Prostate gland (tissue), 2 donors: ENCODE data around the gene SGSM2.

Source experiments
- POLR2A ChIP-seq: fragments of 450-650 bp; IDR thresholded peaks from one replicate; pipeline ENCODE4 v1.6.1; 2016; ENCODE audit warnings: antibody characterized with exemption, mild to moderate bottlenecking
- POLR2AphosphoS5 ChIP-seq: sonication (generic); formaldehyde crosslinking; IDR thresholded peaks from one replicate; pipeline ENCODE4 v1.6.1; 2017; ENCODE audit warnings: antibody characterized with exemption
- TF ChIP-seq, protein P1 (sequence below), 4 experiments: fragments of 200-600 bp in 2 of 4; fragments of 450-650 bp in 2 of 4; sonication (generic) in 2 of 4; IDR thresholded peaks; 1 replicate in 3 of 4; 2 replicates in 1 of 4; pipeline ENCODE4 v1.5.1; 2016 to 2019; ENCODE audit warnings: antibody characterized with exemption in 4 of 4, mild to moderate bottlenecking in 2 of 4, moderate library complexity in 2 of 4

DNA sequence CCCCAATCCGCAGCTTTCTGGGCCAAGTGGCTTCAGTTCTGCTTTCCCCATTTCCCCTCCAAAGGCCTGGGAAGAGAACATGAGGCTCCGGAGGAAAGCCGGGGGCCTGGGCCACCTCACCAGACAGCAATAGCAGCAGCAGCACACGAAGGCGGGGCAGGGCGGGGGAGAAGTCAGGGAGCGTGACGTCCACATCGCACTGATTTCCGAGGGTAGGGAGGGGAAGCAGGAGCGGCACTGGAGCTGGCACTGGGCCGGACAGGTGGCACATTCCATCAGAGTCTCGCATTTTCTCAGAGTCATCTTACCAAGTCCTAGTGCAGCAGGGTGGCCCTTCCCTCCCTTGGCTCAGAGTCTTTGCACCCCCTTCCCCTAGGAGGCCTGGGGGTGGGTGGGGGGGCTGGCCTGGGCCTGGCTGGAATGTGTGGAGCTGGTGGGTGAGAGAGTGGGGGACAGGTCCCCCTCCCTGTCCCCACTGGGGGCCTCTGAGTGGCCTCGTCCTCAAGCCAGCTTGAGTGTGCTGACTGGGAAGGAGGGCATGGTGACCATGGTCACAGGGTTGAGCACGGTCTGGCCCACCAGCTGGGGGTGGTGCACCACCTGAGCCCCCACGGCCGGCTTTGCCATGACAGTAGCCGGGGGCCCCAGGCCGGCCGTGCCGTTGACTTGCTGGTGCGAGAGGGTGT, 49.2 kb downstream of the SGSM2 start:
- TF ChIP-seq, protein P1, sequence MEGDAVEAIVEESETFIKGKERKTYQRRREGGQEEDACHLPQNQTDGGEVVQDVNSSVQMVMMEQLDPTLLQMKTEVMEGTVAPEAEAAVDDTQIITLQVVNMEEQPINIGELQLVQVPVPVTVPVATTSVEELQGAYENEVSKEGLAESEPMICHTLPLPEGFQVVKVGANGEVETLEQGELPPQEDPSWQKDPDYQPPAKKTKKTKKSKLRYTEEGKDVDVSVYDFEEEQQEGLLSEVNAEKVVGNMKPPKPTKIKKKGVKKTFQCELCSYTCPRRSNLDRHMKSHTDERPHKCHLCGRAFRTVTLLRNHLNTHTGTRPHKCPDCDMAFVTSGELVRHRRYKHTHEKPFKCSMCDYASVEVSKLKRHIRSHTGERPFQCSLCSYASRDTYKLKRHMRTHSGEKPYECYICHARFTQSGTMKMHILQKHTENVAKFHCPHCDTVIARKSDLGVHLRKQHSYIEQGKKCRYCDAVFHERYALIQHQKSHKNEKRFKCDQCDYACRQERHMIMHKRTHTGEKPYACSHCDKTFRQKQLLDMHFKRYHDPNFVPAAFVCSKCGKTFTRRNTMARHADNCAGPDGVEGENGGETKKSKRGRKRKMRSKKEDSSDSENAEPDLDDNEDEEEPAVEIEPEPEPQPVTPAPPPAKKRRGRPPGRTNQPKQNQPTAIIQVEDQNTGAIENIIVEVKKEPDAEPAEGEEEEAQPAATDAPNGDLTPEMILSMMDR (IDR thresholded peaks at IDR 0.05) = no peak
- TF ChIP-seq POLR2AphosphoS5 (no peak), POLR2A (no peak)
